ENCODE results near the gene SERHL2.
A peak's percentile ranks its signal among the peaks of the same experiment; 100 is the strongest.
"Not testable (repeated sequence)": the region's sequence is repeated elsewhere in the genome, so short reads cannot be mapped to it uniquely, and the experiment has no call there.

SERHL2 gene

DNA sequence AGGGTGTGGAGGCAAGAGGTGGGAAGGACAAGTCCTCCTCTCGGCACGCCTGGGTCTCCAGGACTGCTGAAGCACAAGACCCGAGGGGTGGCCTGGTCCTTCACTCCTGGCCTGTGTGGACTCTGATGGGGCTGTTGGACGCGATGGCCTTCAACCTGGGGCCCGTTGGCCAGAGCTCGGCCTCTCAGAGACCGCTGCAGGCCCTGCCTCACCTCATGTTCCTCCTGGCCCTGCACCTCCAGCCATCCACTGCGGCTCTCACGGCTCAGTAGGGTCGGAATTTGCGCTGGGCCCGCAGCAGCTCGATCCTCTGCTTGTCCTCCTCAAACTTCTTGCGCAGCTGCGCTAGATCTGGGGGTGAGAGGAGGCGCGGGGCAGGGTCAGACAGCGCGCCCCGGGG, 20.7 kb downstream of the SERHL2 start:
- H3K4me3 ChIP-seq (ENCODE audit: low read depth, low read length), result not testable (repeated sequence)

- H3K4me3 ChIP-seq (ENCODE audit: low read depth, low read length), result not testable (repeated sequence)
Measured at GRCh38 chr22:42575996-42576574, 22.3 kb downstream of the SERHL2 start.

- not testable (repeated sequence) for H3K4me3 ChIP-seq (ENCODE audit: low read depth, low read length)
Measured at GRCh38 chr22:42577141-42577540, 23.4 kb downstream of the SERHL2 start.

- TF ChIP-seq, protein P1, sequence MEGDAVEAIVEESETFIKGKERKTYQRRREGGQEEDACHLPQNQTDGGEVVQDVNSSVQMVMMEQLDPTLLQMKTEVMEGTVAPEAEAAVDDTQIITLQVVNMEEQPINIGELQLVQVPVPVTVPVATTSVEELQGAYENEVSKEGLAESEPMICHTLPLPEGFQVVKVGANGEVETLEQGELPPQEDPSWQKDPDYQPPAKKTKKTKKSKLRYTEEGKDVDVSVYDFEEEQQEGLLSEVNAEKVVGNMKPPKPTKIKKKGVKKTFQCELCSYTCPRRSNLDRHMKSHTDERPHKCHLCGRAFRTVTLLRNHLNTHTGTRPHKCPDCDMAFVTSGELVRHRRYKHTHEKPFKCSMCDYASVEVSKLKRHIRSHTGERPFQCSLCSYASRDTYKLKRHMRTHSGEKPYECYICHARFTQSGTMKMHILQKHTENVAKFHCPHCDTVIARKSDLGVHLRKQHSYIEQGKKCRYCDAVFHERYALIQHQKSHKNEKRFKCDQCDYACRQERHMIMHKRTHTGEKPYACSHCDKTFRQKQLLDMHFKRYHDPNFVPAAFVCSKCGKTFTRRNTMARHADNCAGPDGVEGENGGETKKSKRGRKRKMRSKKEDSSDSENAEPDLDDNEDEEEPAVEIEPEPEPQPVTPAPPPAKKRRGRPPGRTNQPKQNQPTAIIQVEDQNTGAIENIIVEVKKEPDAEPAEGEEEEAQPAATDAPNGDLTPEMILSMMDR (IDR thresholded peaks at IDR 0.05; ENCODE audit: low read depth, low read length), result no peak
- no peak overlapping the region for H3K4me3 ChIP-seq (ENCODE audit: low read depth, low read length)
Measured at GRCh38 chr22:42577623-42578240, 24.0 kb downstream of the SERHL2 start.

GRCh38 chr22:42580040-42580439, 26.3 kb downstream of the SERHL2 start:
- H3K4me3 ChIP-seq (ENCODE audit: low read depth, low read length), result not testable (repeated sequence)

- peak overlapping the region; percentile 75 for H3K4me3 ChIP-seq (ENCODE audit: low read depth, low read length)
Measured at GRCh38 chr22:42581194-42581761, 27.5 kb downstream of the SERHL2 start.

DNA sequence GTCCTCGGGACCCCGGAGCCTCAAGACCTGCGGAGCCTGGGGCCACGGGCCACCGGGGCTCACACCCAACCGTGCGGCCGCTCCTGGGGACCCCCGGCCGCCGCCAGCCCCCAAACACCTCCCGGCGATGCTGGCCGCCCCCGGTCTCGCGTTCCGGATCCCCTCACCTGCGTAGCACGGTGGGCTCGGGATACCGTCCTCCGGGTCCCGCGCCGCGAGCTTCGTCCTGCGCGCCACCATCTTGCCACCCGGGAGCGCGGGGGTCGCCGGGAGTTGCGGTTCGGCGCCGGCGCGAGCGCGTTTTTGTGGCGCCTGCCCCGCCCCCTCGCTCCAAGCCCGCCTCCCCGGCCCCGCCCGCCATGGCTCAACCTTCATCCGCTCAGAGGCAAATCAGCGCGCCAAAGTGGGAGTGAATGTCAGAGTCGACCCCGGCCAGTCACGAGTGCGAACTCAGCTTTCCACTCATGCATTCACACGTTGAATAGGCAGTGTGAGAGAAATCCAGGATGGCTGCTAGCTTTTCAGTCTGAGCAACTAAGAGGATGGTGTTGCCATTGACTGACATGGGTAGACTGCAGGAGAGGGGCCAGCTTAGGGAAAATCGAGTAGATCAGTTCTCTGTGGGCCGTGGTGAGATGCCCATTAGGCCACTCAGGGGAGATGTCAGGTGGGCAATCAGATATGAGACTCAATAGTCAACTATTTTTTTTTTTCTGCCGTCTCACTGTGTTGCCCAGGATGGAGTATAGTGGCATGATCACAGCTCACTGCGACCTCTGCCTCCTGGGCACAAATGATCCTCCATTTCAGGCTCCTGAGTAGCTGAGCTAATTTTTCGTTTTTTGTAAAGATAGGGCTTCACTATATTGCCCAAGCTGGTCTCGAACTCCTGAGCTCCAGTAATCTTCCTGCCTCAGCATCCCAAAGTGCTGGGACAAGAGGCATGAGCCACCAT, 28.3 kb downstream of the SERHL2 start:
- TF ChIP-seq, protein P1 (IDR thresholded peaks at IDR 0.05; ENCODE audit: low read depth, low read length), result no peak
- peak overlapping the region; percentile 75 for H3K4me3 ChIP-seq (ENCODE audit: low read depth, low read length)

GRCh38 chr22:42582987-42583386, 29.2 kb downstream of the SERHL2 start:
- TF ChIP-seq, protein P1 (IDR thresholded peaks at IDR 0.05; ENCODE audit: low read depth, low read length), result no peak
- H3K4me3 ChIP-seq (ENCODE audit: low read depth, low read length), result no peak overlapping the region

DNA sequence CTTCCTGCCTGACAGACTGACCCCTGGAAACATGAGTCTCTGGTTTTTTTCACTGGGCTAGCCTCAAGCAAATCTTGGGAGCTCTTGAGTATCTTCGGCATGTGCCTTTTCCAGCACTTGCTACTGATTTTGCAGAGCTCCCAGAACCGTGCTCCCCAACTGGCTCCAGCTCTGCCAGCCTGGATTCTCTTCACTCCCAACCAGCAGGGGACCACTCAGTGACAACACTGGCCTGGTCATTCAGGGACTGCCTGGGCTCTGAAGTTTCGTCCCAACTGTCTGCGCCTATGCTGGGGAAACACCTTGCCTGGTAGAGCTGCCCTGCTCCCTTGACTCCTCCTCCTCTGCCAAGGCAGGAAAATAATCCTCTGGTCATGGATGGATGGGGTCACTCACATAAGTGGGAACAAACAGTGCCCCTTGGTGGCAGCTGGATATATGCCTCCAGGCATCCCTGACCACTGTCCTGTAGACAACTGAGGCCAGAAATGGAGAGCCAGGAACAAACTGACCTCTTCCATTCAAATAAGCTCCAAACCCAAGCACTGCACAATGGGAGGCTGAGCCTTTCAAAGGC, 30.7 kb downstream of the SERHL2 start:
- TF ChIP-seq, protein P1 (IDR thresholded peaks at IDR 0.05; ENCODE audit: low read depth, low read length), result no peak
- no peak overlapping the region for H3K4me3 ChIP-seq (ENCODE audit: low read depth, low read length)
